Measurements from ENCODE around the gene ACOT7. TPM values are rescaled to one million over a fixed set of nuclear protein-coding genes. Genes with fewer than 3 reads are reported as not detected.
A peak's percentile ranks its signal among the peaks of the same experiment; 100 is the strongest.

ACOT7 gene
- total RNA-seq, 1 experiment from 2014 or later = 36.2 TPM

GRCh38 chr1:6249739-6250689 is 143.6 kb downstream of the ACOT7 start:
- H3K27me3 Mint-ChIP-seq (ENCODE audit: unreplicated experiment) = peaks cover 27% of the 10 kb centered on the region
- no TSS peak for BruUV-seq (replicated peaks)
- DNase-seq = no peak
- peaks cover 8% of the 10 kb centered on the region for H3K36me3 Mint-ChIP-seq (ENCODE audit: insufficient read depth, unreplicated experiment)
- H3K4me3 Mint-ChIP-seq (ENCODE audit: low read depth, unreplicated experiment) = no peak overlapping the region
- intact Hi-C loops (cut with micrococcal nuclease; ENCODE audit: unreplicated experiment) = loop anchor here (5.0 to 10.0 kb wide), 2 partner anchors 155 to 187 kb away; no protein-coding TSS in a partner anchor
- no peaks in the 10 kb centered on the region for H3K4me1 Mint-ChIP-seq (ENCODE audit: low read depth, unreplicated experiment)
- H3K9me3 Mint-ChIP-seq (ENCODE audit: low read depth, unreplicated experiment) = no peaks in the 10 kb centered on the region
- CTCF ChIA-PET = no interaction called here
- TF ChIP-seq, protein P1, sequence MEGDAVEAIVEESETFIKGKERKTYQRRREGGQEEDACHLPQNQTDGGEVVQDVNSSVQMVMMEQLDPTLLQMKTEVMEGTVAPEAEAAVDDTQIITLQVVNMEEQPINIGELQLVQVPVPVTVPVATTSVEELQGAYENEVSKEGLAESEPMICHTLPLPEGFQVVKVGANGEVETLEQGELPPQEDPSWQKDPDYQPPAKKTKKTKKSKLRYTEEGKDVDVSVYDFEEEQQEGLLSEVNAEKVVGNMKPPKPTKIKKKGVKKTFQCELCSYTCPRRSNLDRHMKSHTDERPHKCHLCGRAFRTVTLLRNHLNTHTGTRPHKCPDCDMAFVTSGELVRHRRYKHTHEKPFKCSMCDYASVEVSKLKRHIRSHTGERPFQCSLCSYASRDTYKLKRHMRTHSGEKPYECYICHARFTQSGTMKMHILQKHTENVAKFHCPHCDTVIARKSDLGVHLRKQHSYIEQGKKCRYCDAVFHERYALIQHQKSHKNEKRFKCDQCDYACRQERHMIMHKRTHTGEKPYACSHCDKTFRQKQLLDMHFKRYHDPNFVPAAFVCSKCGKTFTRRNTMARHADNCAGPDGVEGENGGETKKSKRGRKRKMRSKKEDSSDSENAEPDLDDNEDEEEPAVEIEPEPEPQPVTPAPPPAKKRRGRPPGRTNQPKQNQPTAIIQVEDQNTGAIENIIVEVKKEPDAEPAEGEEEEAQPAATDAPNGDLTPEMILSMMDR (IDR thresholded peaks at IDR 0.05; ENCODE audit: unreplicated experiment) = no peak
- H3K27ac Mint-ChIP-seq (ENCODE audit: unreplicated experiment) = no peak overlapping the region

DNA sequence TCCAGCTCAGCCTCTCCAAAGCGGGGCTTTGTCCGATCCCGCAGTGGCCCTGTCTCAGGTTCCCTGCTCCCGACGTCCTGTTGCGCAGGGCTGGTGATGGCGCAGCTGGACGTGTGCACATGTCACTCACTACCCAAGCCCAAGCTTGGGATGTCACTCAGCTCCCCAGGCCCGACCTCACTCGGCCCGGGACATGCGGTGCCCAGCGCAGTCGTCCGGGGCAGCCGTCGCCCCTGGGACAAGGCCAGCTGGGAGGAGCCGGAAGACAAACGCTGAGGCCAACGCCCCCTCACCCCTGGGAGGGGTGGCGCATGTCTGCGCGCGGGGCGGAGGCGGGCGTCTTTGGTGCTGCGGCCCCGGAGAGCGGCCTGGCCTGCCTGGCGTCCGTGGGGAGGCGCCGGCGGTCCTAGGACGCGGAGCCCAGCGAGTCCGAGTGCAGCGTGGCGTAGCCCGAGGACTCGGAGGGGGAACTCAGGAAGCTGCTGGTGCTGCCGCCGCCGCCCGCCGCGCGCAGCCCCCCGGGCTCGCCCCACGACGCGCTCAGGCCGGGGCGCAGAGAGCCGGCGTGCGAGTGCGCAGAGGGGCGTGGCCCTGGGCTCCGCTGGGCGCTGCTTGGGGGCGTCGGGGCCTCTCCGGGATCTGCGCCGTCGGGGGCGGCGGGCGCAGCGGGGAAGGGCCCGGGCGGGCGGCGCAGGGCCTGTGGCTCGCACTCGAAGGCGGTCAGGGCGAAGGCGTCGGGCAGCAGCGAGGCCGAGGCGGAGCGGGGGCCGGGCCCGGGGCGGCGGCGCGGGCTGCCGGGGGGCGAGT is 144.4 kb downstream of the ACOT7 start:
- CTCF ChIA-PET = interaction anchor here (0.6 to 0.7 kb wide), 3 partner anchors 70 to 226 kb away, joined by 3 read pairs; no protein-coding TSS in a partner anchor
- intact Hi-C loops (cut with micrococcal nuclease; ENCODE audit: unreplicated experiment) = loop anchor here (5.0 to 10.0 kb wide), 2 partner anchors 156 to 188 kb away; no protein-coding TSS in a partner anchor
- no TSS peak for BruUV-seq (replicated peaks)
- Mint-ChIP-seq H3K4me1 (ENCODE audit: low read depth, unreplicated experiment) (no peaks in the 10 kb centered on the region), H3K4me3 (ENCODE audit: low read depth, unreplicated experiment) (peak overlapping the region; percentile 41), H3K9me3 (ENCODE audit: low read depth, unreplicated experiment) (no peaks in the 10 kb centered on the region), H3K27me3 (ENCODE audit: unreplicated experiment) (peaks cover 36% of the 10 kb centered on the region), H3K36me3 (ENCODE audit: insufficient read depth, unreplicated experiment) (peaks cover 8% of the 10 kb centered on the region), H3K27ac (ENCODE audit: unreplicated experiment) (no peak overlapping the region)
- no peak for DNase-seq
- TF ChIP-seq, protein P1 (IDR thresholded peaks at IDR 0.05; ENCODE audit: unreplicated experiment) = no peak

- Mint-ChIP-seq H3K27ac (ENCODE audit: unreplicated experiment) (no peak overlapping the region), H3K27me3 (ENCODE audit: unreplicated experiment) (peaks cover 45% of the 10 kb centered on the region), H3K4me1 (ENCODE audit: low read depth, unreplicated experiment) (no peaks in the 10 kb centered on the region), H3K36me3 (ENCODE audit: insufficient read depth, unreplicated experiment) (peaks cover 8% of the 10 kb centered on the region), H3K9me3 (ENCODE audit: low read depth, unreplicated experiment) (no peaks in the 10 kb centered on the region), H3K4me3 (ENCODE audit: low read depth, unreplicated experiment) (no peak overlapping the region)
- CTCF ChIA-PET = interaction anchor here (0.6 to 0.7 kb wide), 2 partner anchors 224 to 227 kb away, joined by 3 read pairs; no protein-coding TSS in a partner anchor
- intact Hi-C loops (cut with micrococcal nuclease; ENCODE audit: unreplicated experiment) = loop anchor here (5.0 to 10.0 kb wide), 2 partner anchors 157 to 189 kb away; no protein-coding TSS in a partner anchor
- no peak for DNase-seq
- no TSS peak for BruUV-seq (replicated peaks)
- TF ChIP-seq, protein P1 (IDR thresholded peaks at IDR 0.05; ENCODE audit: unreplicated experiment) = no peak
Observed at GRCh38 chr1:6248161-6248776, 145.3 kb downstream of the ACOT7 start.

GRCh38 chr1:6247651-6248050 is 145.9 kb downstream of the ACOT7 start:
- TF ChIP-seq, protein P1 (IDR thresholded peaks at IDR 0.05; ENCODE audit: unreplicated experiment) = no peak
- BruUV-seq (replicated peaks) = no TSS peak
- no peak overlapping the region for H3K27ac Mint-ChIP-seq (ENCODE audit: unreplicated experiment)
- CTCF ChIA-PET = no interaction called here
- H3K9me3 Mint-ChIP-seq (ENCODE audit: low read depth, unreplicated experiment) = no peaks in the 10 kb centered on the region
- DNase-seq = no peak
- no peak overlapping the region for H3K4me3 Mint-ChIP-seq (ENCODE audit: low read depth, unreplicated experiment)
- intact Hi-C loops (cut with micrococcal nuclease; ENCODE audit: unreplicated experiment) = loop anchor here (1.0 to 10.0 kb wide), 3 partner anchors 96 to 190 kb away; no protein-coding TSS in a partner anchor
- H3K4me1 Mint-ChIP-seq (ENCODE audit: low read depth, unreplicated experiment) = no peaks in the 10 kb centered on the region
- peaks cover 47% of the 10 kb centered on the region for H3K27me3 Mint-ChIP-seq (ENCODE audit: unreplicated experiment)
- peaks cover 8% of the 10 kb centered on the region for H3K36me3 Mint-ChIP-seq (ENCODE audit: insufficient read depth, unreplicated experiment)
